GM21447 (cell line): Measurements from ENCODE around the gene ERRFI1.

ENCODE experiments used
- ATAC-seq: cut with Tn5 transposase; IDR thresholded peaks from one replicate; pipeline ENCODE4 v1.9.1; 2021; ENCODE audit not compliant: unreplicated experiment

Gene ERRFI1

DNA sequence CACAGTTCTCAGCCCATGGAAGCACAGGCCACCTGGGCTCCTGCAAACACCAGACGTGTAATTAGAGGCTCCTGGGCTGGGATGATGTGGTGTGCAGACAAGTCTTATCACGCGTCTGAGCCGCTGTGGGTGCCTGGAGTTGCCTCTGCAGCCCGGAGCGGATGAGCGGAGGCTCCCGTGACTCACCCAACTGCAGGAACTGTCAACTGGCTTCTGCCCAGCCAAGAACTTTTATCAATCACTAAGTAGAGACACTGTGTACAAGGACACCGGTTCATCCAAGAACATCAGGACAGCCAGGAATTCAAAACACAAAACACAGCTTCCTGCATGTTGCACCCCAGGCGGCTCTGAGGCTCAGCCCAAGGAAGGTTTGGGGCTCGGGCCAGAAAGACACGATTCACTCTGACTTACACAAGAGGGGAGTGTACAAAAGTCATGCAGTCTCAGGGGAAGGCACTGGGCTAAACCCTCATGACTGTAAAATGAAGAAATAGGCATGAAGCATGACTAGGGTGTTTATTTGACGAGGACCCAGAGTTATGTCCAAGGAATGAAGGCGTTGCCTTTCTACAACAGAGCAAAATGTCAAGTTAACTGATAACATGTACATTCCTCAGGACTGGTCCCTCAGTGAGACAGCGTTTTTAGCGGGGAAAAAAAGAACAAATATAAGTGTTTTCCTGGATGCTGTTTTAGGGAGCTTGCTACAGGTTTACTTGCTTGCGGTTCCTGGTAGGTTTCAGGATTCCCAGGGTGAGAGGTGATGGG is 21.1 kb downstream of the ERRFI1 start:
- ATAC-seq = no peak

- no peak for ATAC-seq
Observed at GRCh38 chr1:8004113-8004802, 21.9 kb downstream of the ERRFI1 start.

DNA sequence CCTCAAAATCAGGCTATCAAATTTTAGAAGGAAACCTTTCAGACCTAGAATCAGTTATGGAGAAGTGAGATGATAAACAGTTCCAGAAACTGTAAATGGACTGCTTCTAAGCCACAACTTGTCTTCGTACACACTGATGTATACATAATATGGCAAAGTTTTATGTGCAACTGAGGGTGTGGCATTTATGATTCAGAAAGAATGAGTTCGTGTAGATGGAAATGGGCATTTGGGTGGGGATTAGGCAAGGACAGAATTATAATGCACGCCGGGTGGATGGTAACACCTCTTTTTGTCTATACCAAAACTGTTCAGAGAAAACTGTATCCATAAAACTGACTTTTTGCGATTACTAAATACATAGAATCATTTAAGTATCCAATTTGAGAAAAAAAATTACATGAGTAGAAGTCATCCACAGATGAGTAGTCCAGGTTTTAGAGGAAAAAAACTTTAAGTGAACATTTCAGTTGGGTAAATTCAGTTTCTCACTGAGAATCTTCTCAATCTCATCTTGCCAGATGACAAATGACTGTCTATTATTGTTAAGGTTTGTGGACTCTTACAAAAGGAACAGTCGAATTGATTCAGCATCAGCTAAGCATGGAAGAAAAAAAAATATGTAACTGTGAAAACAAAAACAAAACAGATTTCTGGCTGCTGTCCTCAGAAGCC is 22.5 kb downstream of the ERRFI1 start:
- ATAC-seq = no peak

GRCh38 chr1:8002921-8003320 is 23.2 kb downstream of the ERRFI1 start:
- ATAC-seq = no peak

DNA sequence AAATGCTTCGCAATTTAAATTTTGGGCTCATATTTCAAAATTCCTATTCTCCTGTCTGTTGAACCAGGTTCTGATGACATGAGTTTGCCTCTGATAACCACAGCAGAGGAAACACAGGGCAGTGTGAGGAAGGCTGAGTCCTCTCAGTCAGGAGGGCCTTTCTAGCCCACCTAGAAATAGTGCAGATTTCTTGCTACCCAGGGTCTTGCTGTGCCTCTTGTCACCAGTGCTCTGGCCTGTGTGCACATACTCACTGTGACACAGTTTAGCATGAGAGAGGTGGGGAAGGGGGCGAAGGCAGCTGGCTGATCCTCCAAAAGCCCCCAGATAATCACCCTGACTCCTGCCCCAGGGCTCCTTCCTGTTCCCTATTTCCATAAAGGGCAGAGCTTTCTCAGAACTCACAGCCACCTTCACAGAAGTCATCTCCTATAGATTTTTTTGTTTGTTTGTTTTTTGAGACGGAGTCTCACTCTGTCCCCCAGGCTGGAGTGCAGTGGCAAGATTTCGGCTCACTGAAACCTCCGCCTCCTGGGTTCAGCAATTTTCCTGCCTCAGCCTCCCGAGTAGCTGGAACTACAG is 23.7 kb downstream of the ERRFI1 start:
- no peak for ATAC-seq

- ATAC-seq = no peak
Observed at GRCh38 chr1:7995437-7995836, 30.7 kb downstream of the ERRFI1 start.

DNA sequence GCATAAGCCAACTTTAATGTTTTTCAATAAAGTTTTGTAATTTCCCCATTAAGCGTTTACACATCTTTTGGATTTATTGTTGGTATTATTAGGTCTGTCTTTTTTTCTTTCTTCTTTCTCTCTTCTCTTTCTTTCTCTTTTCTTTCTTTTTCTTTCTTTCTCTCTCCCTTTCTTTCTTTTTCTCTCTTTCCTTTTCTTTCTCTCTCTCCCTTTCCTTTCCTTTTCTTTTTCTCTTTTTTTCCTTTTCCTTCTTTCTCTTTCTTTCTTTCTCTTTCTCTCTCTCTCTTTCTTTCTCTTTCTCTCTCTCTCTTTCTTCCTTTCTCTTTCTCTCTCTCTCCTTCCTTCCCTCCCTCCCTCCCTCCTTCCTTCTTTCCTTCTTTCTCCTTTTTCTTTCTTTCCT is 31.3 kb downstream of the ERRFI1 start:
- ATAC-seq = no peak

DNA sequence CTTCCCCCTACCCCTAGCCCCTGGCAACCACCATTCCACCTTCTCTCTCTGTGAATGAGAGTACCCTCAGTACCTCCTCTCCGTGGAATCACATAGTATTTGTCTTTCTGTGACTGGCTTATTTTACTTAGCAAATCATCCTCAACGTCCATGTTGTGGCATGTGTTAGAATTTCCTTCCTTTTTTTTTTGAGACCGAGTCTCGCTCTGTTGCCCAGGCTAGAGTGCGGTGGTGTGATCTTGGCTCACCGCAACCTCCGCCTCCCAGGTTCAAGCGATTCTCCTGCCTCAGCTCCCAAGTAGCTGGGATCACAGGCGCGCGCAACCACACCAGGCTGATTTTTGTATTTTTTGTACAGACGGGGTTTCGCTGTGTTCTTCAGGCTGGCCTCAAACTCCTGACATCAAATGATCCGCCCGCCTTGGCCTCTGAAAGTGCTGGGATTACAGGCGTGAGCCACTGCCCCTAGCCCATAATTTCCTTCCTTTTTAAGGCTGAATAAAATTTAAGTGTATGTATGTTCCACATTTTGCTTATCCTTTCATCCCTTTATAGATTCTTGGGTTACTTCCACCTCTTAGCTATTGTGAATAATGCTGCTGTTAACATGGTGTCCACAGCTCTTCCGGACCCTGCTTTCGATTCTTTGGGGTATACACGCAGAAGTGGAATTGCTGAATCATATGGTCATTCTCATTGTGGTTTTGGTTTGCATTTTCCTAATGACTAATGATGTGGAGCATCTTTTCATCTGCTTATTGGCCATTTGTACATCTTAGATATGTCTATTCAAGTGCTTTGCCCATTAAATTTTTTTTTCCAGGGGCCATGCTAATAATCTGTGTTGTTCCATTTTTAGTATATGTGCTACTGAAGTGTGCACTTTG is 32.3 kb downstream of the ERRFI1 start:
- ATAC-seq = peak; percentile 68

GRCh38 chr1:7992885-7993284 is 33.2 kb downstream of the ERRFI1 start:
- no peak for ATAC-seq

GRCh38 chr1:7991504-7992440 is 34.3 kb downstream of the ERRFI1 start:
- no peak for ATAC-seq

DNA sequence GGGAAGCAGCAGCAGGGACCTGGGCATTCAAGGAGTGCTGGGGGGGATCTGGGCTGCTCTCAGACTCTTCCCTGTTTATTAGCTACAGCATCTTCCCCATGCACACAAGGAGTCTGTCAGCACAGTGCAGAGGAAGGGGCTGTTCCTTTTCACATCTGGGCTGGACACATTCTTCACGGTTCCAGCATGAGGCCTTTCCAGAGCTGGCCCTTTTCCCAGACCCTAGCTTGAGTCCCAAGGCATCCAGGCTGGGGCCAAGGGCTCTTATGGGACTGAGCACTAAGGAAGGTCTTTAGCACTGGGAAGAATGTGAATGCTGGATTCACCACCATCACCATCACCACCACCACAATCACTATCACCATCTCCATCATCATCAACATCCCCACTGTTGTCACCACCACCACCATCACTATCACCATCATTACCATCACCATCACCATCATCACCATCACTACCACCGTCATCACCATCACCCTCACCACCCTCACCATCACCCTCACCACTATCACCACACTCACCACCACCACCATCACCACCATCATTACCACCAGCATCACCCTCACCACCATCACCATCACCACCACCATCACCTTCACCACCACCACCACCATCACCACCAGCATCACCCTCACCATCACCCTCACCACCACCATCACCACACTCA is 36.2 kb downstream of the ERRFI1 start:
- no peak for ATAC-seq

DNA sequence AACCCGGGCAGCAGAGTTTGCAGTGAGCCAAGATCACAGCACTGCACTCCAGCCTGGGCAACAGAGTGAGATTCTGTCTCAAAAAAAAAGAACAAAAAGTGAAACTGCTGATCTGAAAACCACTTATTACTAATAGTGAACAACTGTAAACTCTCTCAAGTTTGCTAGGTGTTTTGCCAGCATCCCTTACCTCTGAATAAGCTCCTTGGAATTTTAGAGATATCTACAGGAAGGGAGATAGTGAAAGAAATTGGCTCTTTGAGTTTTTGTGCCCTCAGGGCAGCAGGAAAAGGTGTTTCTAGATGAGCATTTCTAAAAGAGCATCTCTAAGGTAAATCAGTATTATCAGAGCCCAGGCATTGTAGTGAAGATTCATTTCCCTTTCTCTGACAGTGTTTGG is 37.5 kb downstream of the ERRFI1 start:
- ATAC-seq = no peak

- ATAC-seq = no peak
Observed at GRCh38 chr1:7987528-7987927, 38.6 kb downstream of the ERRFI1 start.

- no peak for ATAC-seq
Observed at GRCh38 chr1:7985851-7986612, 40.1 kb downstream of the ERRFI1 start.

DNA sequence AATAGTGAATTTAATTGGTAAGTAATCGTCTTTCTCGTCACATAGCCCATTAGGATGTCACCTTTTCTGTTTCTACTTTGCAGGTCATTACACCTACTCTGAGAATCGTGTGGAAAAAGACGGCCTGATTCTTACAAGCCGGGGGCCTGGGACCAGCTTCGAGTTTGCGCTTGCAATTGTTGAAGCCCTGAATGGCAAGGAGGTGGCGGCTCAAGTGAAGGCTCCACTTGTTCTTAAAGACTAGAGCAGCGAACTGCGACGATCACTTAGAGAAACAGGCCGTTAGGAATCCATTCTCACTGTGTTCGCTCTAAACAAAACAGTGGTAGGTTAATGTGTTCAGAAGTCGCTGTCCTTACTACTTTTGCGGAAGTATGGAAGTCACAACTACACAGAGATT is 41.3 kb downstream of the ERRFI1 start:
- ATAC-seq = no peak

DNA sequence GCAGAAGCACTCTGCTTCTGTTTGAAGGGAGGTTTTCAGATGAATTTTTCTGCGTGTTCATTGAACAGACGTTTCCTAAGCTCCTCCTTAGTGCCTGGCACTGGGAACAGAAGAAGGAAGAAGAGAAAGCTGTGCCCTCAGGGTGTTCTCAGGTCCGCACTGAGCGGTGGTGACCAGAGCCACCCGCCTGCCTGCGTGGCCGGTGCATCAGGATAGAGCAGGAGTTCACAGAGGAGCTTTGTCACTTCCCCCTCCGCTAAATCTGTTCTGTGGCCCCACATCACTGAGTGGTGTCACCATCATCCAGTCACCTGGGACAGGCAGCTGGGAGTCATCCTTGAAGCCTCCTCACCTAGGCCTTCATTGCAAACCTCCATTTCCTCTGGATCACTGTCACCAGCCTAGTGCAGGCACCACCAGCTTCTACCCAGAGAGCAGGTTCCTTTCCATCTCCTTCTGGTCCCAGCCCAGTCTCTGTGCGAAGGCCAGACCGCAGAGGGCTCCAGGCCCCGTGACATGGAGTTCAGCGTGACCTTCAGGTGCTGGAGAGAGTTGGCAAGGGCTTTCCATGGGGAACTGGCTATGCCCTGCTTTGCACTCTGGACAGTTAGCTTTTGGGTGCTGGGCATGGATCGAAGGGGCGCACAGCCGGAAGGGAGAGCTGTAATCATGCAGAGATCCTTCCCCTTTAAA is 42.9 kb downstream of the ERRFI1 start:
- no peak for ATAC-seq

DNA sequence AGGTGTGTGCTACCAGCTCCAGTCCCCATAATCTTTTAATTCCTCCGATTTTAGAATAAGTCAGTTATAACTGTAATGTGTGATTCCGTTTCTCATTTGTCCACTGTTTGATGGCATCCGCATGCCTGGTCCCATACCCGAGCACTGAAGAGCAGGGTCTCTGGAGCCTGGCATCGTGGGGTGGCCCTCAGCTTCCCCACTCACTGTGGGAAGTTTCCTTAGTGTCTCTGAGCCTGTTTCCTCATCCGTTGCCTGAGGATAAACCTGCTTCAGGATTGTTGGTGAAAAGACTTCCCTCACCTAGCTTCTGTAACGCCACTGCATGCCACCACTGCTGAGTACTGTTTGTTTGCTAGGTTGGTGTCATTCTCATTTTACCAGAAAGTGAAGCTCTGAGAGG is 45.1 kb downstream of the ERRFI1 start:
- no peak for ATAC-seq
